NCI-H2107 treated with DMSO at 0.1 percent for 48 hours (cell line): ENCODE measurements around the gene DDX31.
"Not testable (repeated sequence)": the region's sequence is repeated elsewhere in the genome, so short reads cannot be mapped to it uniquely, and the experiment has no call there.

Experiments
- DNase-seq: peaks from one replicate; lab custom pipeline; 2025; ENCODE audit not compliant: unreplicated experiment; lab: John Stamatoyannopoulos, UW

The DDX31 gene

GRCh38 chr9:132669698-132670456 is at the start of gene DDX31:
Gene DDX31 (minus strand): TSS chr9:132669983. CDS start chr9:132669934, 49 bp downstream.
- peak; percentile 32 for DNase-seq

GRCh38 chr9:132718381-132718928 is 48.7 kb upstream of the DDX31 start:
- not testable (repeated sequence) for DNase-seq

GRCh38 chr9:132717326-132717945 is 47.7 kb upstream of the DDX31 start:
- no peak for DNase-seq

GRCh38 chr9:132716007-132716406 is 46.2 kb upstream of the DDX31 start:
- DNase-seq: no peak

DNA sequence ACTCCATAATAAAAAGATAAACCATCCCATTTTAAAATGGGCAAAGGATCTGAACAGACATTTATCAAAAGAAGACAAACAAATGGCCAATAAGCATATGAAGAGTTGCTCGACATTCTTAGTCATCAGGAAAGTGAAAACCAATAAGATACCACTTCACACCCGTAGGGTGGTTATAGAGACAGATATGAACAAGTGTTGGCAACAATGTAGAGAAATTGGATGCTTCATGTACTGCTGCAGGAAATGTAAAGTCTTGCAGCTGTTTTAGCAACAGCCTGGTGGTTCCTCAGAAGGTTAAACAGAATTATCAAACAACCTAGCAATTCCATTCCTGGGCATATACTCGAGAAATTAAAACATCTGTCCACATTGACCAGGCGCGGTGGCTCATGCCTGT is 43.0 kb upstream of the DDX31 start:
- no peak for DNase-seq

DNA sequence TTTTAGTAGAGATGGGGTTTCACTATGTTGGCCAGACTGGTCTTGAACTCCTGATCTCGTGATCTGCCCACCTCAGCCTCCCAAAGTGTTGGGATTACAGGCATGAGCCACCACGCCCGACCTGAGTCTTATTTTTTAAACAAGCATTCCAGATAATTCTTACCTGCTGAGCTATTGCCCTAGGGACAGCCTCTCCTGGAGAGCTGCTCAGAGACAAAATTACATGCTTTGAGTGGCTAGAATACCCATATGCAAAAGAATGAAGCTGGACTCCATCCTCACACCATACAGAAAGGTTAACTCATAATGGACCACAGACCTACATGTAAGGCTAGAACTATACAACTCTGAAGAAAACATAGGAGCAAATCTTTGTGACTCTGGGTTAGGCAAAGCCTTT is 42.1 kb upstream of the DDX31 start:
- no peak for DNase-seq

DNA sequence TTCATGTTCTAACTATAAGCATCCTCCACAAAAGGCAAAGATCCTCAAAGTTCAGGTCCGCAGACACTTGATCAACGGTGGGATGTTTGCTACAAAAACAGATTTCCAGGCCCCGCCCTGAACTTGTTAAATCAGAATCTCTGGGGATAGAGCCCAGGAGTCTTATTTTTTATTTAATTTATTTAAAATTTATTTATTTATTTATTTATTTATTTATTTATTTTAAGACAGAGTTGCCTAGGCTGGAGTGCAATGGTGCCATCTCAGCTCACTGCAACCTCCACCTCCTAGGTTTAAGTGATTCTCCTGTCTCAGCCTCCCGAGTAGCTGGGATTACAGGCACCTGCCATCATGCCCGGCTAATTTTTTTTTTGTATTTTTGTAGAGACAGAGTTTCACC is 41.4 kb upstream of the DDX31 start:
- DNase-seq: not testable (repeated sequence)

DNA sequence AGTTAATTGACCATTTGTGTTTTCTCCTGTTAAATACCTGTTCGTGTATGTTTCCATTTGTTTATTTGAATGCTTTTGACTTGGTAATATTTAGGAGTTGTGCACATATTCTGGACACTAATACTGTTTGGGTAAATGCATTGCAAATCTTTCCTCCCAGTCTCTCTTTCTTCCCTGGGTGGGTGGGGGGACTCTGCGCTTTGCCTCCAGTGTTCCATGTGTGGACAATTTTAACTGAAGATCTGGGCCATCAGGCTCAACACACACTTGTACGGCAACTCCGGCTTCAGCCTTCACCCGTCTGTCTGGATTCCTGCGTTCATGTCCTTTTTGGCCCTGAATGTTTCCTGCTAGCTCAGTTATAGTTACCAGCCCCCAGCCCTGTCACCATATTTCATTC is 40.5 kb upstream of the DDX31 start:
- no peak for DNase-seq

DNA sequence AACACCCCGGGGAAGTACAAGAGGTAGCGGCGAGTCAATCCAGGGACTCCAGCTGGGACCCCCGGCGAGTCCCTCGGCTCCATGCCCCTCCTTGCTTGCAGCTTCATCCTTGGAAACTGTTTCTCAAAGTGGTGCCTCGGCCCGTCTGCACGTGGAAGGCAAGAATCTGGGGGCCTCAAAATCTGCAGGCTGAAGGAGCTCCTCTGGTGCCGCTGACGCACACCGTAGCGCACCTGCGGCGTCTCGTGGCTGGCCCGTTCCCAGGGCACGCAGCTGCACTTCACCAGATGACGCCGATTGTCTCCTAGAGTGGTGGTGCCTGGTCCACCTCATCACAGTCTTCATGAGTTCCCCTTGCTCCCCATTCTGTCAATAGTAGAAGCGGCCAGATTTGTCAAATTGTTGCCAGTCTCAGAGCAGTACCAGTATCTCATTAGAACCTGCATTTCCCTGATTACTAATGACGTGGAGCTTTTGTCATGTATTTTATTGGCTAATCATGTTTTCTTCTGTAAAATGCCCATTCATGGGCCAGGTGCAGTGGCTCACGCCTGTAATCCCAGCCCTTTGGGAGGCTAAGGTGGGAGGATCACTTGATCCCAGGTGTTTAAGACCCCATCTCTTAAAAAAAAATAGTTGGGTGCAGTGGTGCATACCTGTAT is 39.1 kb upstream of the DDX31 start:
- DNase-seq: no peak

DNA sequence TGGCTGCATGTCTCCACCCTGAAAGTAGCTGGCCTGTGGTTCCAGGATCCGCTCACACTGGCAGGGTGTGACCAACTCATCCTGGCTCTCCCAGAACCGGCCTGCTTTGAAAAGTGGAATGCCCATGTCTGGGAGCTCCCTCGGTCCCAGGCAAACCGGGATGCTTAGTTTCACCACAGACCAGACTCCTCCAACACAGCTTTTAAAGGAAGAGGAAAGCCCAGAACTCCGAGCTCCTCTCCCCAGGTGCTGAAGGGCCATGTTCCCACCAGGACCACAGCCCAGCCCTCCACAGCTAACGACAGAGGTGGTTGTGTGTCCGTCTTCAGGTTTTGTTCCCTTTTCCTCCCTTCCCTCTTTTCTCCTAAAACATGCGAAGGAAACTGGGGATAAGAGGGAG is 38.5 kb upstream of the DDX31 start:
- DNase-seq: no peak

GRCh38 chr9:132703336-132703735 is 33.6 kb upstream of the DDX31 start:
- DNase-seq: no peak

DNA sequence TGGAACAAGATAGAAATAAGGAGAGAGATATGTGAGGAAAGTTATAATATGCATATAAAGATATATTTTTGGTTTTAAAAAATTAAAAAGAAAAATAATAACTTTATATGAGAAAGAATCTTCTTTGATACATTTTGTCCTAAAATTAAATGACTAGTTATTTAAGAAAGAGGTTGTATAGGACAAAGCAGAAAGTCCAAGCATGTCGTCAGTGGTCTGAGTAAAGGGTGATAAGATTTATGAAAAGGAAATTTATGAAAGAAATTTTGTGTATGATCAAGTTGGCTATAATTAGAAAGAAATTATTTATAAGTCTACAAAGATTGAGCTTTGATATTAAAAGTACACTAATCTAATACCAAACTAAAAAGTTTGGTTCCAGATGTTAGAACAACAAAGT is 32.5 kb upstream of the DDX31 start:
- DNase-seq: no peak

- no peak for DNase-seq
Measured at GRCh38 chr9:132699956-132700355, 30.2 kb upstream of the DDX31 start.

DNA sequence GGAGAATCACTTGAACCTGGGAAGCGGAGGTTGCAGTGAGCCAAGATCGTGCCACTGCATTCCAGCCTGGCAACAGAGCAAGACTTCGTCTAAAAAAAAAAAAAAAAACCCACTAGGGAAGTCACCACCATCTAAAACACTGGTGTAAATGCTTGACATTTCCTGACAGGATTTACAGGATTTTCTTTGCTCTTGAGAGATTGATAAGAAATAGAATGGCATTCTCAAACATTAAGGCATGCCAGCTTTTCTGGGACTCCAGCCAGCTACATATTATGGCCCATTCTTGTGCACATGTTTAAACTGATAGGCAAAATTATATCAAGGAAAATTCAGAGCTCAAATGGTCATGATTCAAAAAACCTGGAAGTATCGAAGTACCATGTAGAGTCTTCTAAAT is 29.2 kb upstream of the DDX31 start:
- no peak for DNase-seq

DNA sequence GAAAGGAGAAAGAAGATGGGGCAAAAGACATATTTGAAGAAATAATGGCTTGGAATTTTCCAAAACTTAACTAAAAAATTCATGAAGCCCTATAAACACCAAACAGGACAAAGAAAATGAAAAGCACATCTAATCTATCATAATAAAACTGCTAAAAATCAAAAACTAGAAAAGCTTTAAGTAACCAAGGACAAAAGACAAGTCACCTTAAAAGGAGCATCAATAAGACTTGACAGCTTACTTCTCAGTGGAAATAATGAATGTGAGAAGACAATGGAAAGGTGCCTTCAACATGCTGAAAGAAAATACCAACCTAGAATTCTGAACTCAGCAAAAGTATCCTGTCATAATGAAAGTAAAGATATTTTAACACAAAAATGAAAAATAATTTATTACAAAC is 27.4 kb upstream of the DDX31 start:
- DNase-seq: no peak

DNA sequence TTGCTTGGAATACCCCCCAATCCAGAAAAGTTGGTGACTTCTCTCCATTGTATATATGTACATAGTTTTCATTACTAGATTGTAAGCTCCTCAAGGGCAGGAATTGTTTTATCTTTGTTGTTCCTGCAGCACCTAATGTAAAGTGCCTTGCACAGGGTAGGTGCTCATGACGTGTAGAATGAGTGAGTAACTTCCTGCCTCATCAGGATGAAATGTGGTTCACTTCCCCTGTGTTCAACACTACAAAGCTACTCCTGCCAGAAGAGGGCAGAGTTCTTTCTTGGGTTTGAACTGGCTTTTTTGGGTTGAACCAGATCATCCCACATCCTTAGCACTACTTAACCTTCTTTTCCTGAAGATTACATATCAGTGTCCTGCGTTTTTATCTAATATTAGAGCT is 24.4 kb upstream of the DDX31 start:
- no peak for DNase-seq

- no peak for DNase-seq
Measured at GRCh38 chr9:132690696-132691095, 20.9 kb upstream of the DDX31 start.

GRCh38 chr9:132683873-132684272 is 14.1 kb upstream of the DDX31 start:
- DNase-seq: no peak

- DNase-seq: no peak
Measured at GRCh38 chr9:132681561-132681960, 11.8 kb upstream of the DDX31 start.

- DNase-seq: no peak
Measured at GRCh38 chr9:132679946-132680625, 10.3 kb upstream of the DDX31 start.

GRCh38 chr9:132677976-132678375 is 8.2 kb upstream of the DDX31 start:
- no peak for DNase-seq
